HuH-7 (cell line): Measurements from ENCODE around the gene SUN1.

Experiments used
- DNase-seq: peaks from one replicate; pipeline ENCODE4 v3.0.0; 2011; ENCODE audit warnings: low spot score

Gene SUN1

DNA sequence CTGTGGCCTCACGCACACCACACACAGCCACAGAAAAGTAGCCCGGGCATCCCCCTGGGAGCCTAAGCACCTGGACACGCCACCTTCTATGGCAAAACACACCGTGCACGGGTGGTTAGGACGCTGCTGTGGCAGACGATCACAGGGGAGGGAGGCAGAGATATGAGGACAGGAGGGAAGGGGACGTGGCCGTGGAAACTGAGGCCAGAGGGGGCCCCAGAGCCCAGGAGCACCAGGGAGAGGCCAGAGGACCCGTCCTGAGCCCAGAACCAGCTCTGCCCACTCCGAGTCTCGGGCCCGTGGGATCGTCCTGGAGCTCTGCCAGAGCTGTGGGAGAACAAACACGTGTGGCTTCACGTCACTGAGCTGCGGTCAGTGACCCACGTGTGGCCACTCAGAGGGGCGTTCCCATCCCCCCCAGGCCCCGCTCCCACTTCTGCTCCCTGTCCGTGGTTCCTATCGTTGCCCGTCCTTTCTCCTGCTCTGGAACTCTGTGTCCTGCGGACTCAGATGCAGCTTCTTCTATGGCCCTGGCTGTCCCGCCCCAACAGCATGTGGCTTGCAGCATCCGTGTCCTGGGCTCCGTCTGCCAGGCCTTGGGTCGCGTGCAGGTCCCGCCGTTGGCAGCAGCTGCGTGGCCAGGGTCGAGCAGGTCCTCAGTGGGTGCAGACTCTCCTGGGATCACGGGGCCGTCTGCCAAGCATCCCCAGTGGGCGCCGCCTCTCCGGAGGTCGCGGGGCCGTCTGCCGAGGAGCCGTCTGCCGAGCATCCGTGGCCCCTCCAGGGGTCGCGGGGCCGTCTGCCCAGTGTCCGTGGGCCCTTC is 75.1 kb downstream of the SUN1 start:
- no peak for DNase-seq

DNA sequence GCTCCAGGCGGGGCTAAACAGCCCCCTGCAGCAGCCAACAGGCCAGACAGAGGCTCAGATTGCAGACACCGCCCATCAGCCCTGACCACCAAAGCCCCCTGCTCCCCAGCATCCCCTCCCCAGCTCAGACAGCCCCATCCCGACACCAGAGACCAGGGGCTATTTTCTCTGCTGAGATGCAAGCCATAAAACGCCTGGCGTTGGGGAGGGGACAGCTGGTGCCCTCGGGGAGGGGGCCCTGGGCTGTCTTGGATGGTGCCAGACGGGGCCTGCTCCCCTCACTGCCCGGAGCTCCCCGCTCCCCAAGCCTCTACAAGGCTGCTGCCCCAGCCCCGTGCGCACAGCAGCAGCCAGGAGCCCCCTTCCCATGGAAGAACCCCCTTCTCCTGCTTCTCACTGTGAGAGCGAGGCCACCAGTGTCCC is 75.9 kb downstream of the SUN1 start:
- DNase-seq, result no peak

DNA sequence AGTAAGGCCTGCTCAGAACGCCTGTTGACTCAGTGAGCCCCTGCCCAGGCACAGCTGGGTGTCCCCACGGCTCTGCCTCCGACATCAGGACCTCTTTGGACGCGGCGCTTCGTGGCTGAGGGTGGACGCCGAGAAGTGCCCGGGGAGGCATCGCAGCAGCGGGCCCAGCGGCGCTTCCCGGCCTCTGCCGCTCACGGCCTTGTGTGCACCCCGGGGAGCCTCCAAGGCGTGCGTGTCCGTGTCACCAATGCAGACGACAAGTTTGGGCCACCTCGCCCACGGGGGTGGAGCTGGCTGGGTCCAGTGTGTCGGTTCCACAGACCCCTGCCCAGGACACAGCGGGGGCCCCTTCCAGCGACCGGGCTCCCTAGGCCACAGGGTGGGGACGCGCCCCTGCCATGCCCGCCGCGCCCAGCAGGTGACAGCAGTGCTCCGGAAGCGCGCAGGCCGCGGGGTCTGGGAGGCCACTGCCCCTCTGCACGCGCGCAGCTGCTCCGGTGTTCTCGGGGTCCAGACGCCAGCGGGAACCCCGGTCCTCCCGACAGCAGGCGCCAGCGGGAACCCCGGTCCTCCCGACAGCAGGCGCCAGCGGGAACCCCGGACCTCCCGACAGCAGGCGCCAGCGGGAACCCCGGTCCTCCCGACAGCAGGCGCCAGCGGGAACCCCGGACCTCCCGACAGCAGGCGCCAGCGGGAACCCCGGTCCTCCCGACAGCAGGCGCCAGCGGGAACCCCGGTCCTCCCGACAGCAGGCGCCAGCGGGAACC is 76.5 kb downstream of the SUN1 start:
- peak; percentile 98 for DNase-seq

DNA sequence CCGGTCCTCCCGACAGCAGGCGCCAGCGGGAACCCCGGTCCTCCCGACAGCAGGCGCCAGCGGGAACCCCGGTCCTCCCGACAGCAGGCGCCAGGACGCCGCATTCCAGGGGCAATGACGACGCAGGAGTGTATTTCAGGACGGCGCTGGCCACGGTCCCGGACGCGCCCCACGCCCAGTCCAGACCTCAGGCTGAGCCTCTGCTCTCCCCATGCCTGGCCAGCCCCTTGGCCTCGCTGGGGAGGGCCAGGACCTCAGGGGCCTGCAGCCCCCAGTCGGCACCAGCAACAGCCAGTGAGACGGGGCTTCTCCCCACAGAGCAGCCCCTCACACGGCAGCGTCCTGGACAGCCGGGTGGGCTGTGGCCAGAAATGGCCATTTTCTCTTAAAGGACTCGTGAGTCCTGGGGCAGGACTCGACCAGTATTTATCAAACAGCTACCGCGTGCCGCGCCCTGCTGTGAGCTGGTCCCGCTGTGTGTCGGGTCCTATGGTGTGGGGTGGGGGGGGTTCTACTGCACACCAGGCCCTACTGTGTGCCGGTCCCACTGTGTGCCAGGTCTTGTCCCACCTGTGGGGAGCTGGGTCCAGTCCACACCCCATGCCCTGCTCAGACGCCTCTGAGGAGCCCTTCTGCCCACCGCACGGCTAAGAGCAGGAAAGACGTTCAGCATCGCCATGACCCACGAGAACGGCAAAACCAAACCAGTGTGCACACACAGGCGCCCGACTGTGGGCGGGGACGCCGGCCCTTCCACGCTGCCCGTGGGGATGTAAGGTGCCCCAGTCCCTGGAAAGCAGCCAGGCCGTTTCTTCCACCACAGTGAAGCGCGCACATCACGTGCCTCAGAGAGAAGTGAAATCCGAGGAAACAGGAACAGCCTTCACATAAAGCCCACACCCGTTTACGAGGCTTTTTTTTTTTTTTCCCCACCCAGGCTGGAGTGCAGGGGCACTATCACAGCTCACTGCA is 77.4 kb downstream of the SUN1 start:
- DNase-seq, result peak; percentile 79

DNA sequence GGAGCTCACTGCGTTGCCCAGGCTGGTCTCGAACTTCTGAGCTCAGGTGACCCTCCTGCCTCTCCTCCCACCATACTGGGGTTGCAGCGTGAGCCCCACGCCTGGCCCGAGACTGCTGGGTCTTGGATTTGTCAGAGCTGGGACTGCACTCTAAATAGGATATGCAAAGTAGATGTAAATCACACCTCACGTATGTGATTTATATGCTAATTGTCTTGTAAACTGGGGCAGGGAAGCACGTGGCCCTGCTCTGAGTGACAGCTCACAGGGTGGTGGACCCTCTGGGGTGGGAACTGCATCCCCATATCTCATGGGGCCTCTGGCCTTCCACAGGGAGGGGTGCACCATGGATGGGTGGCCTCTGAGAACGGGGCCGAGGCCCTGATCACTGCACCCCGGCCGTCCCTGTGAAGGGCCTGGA is 78.2 kb downstream of the SUN1 start:
- no peak for DNase-seq

DNA sequence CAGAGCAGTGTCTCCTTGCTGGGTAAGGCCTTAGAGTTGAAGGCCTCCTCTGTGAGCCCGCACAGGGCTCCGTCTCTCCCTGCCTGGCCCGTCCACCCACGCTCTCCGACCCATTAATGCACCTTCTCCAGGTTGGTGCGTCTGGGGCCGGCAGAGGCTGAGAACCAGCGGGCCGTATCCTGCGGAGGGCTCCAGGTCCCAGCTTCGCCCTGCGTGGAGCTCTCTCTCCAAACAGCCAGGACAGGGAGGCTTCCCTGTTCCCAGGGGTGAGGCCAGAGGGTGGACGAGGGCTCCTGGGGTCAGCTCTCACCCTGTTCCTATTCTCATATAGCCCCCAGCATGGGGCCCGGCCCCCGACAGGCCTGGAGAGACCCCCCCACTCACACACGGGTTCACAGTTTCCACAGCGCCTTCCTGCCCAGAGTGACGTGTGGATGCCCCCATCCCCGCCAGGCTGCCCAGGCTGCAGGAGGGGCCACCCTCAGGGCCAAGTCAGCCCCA is 78.7 kb downstream of the SUN1 start:
- DNase-seq, result no peak

DNA sequence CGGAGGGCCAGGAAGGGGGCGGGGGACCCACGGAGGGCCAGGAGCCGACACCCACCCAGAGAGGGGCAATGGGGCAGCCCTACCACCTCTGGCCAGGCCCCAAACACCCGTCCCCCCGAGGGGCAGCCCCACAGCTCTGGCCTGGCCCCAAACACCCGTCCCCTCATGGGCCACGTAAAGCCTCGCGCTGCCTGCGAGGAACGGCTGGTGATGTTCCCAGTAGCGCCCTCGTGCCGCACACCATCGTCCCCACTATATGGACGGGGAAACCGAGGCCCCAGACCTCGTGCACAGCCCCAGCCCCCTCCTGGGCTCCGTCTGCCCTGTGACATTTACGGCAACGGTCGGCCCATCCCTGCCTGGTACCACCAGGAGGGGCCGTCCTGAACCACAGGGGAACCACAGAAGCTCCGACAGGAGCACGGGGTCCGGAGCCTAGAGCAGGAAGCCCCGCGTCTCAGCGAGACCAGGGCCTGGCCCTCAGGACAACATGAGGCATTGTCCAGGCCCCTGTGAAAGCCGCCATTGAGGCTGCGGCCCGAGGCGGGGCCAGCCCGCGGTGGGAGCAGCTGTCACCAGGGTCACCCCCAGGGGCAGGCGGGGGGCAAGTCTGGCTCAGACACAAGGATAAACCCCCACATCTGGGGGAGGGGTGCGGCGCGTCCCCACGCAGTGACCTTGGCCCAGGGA is 79.7 kb downstream of the SUN1 start:
- no peak for DNase-seq

DNA sequence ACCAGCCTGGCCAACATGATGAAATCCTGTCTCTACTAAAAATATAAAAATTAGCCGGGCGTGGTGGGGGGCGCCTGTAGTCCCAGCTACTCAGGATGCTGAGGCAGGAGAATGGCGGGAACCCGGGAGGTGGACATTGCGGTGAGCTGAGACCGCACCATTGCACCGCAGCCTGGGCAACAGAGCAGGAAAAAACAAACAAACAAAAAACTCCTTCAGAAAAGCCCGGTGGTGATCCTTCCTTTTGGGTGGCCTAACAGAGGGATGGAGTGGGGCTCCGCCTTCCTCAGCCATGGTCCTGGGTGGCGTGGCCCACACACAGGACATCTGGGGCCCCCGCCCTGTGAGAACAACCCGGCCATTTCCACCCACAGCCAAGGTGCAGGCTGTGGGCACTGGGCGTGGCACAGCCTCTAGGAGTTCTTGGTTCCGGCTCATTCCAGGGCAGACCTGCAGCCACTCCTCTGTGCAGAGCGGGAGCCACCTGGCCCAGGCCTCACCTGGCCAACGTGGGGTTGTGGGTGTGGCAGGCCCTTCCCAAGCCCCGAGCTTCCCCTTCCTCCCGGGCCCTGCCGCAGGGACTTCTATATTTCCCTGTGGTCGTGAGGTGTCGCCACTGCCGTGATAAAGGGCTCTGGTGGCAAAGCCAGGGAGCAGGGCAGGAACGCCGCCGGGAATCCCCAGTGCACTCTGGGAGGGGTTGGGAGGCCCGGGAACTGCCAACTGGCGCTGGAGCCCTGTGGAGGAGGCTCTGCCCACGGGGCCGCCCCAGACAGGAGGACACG is 81.7 kb downstream of the SUN1 start:
- DNase-seq, result no peak

DNA sequence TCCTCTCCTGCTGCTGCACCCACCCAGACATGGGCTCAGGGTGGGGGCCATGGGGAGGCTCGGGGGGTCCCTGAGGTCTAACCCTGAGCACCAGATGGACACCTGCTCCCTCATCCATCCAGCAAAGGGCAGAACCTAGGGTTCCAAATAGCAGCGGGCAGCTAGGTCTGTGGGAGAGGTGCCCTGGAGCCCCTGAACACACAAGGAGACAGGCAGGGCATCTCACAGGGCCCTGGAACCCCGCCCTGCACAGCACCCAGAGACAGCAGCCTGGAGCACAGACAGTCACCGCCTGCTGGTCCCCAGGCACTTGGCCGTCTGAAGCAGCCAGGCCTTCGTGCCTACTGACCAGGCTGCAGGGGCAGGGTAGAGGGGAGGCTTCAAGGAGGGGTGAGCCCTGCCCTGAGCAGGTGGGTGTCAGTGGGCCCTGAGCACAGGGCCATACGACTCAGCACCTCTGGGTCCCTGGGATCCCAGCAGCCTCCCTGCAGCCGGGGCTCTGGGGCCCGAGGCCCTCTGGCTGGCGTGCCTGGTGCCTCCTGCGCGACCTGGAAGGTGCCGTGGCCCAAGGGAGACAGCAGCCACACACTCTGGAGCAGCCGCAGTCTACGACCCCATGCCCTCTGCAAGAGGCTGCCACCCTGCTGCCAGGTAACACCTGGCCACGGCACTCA is 82.4 kb downstream of the SUN1 start:
- no peak for DNase-seq

DNA sequence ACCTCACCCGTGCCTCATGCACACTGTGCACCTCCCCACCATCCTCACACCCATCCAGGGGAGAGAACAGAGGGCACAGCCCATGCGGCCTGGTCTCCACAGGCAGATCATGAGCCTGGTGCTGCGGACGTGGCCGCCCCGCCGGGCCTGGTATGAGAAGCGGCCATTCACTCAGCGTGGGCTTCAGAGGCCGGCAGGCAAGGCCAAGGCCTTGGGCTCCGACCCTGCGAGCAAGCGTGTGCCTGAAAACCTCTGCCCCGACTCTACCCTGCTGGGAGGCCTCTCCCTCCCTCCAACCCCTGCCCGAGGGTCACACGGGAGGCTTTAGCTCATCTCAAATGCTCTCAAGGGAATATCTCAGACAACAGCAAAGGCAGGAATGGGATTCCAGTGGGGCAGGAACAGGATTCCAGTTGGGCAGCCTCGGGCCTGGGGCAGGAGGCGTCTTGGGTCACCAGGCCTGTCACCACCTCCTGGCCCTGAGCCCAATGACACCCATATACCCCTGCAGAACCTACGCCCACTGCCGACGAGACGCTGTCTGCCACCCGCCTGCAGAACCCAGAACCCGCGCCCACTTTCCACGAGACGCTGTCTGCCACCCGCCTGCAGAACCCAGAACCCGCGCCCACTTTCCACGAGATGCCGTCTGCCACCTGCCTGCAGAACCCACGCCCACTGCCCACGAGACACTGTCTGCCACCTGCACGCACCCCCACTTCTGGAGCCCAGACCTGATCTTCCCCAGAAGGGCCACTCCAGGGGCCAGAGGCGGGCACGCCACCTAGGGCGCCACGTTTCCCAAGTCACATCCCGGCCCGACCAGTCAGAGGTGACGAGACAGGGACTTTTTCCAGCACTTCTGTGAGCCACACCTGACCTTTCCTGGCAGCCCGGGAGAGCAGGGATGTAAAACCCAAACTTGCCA is 83.3 kb downstream of the SUN1 start:
- no peak for DNase-seq

DNA sequence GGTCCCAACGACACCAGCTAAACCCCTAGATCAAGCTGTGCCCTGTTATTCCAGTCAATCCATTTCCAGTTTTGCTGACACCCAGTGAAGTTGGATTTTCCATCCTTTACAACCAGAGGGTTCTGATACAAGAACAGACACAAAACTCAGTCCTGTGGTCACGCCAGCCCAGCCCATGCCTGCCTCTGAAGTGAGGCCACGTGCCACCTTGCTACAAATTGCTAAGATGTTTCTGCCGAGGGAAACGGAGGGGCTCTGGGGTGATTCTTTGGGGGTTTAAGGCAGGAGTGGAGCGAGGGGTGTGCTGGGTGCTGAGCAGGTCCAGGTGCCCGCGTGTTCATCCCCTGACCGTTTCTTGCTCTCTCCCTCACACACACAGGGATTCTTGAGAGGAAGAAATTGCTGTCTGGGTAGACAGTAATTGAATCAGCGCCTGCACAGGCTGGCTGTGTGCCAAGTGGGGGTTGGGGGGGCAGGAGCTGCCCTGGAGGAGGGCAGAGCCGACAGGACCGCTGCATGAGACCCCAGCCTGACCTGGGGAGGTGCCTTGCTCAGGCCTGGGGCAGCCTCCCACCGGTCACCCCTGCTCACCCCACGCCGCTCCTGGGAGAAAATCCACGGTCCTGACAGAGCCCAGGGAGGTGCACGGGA is 84.1 kb downstream of the SUN1 start:
- no peak for DNase-seq

DNA sequence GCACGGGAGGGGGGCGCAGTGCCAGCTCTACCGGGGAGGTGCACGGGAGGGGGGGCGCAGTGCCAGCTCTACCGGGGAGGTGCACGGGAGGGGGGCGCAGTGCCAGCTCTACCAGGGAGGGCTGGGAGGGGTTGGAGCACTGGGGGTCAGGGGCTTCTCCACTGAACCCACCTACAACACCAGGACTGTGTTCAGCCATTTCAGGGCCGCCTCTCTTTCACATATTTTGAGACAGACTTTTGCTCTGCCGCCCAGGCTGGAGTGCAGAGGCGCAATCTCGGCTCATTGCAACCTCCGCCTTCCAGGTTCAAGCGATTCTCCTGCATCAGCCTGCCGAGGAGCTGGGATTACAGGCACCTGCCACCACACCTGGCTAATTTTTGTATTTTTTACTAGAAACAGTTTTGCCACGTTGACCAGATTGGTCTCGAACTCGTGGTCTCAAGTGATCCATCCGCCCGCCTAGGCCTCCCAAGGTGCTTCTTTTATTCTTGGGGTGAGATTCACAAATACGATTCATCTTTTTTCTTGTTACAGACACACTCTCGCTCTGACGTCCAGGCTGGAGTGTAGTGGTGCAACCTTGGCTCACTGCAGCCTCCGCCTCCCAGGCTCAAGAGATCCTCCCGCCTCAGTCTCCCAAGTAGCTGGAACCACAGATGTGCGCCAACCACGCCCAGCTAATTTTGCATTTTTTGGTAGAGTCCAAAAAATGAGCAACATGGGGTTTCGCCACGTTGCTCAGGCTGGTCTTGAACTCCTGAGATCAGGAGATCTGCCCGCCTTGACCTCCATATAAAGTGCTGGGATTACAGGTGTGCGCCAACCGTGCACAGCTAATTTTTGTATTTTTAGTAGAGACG is 85.2 kb downstream of the SUN1 start:
- DNase-seq, result no peak

DNA sequence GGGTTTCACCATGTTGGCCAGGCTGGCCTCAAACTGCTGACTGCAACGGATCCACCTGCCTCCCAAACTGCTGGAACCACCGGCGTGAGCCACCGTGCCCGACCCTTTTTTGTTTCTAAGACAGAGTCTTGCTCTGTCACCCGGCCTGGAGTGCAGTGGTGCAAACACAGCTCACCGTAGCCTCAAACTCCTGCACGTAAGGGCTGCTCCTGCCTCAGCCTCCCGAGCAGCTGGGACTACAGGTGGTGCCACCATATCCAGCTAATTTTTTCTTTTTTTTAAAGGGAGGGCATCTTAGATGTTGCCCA is 85.8 kb downstream of the SUN1 start:
- DNase-seq, result no peak

DNA sequence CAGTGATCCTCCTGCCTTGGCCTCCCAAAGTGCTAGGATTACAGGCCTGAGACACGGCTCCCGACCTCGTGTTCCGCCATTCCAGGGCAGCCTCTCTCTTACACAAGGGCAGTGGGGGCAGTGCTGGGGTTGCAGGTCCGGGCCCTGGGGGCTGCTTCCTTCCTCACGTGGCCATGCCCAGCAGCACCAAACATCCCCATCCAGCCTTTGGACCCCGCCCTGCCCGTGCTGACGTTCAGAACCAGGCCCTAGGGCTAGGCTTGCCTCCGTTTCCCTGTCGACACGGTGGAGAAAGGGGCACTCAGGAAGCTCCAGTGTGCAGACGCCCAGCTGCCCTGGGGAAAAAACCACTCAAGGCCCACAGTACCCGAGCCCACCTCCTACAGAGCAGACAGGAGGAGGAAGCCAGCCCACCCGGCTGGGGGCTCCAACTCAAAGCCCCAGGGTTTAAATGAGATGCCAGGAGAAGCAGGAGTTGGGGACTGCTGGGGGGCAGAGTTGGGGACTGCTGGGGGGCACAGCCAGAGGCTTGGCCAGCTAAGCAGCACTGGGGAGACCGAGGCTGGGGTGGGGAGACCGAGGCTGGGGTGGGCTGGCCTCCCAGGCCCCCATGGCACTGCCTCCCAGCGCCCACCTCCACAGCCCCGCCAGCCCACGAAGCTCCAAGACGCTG is 86.3 kb downstream of the SUN1 start:
- no peak for DNase-seq

DNA sequence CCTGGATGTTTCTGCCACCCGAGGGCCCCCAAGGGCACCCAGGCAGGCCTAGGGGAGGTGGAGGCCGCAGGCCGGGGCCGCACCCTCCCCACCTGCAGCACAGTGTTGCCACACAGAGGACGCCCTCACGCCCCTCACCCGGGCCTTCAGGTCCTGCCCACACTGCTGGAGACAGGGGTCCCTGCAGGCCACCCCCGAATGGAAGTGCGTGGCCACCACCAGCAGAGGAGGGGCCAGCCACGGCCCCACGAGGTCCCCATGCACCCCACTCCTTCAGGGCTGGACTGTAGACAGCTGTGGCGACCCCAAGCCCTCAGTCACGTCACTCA is 86.8 kb downstream of the SUN1 start:
- DNase-seq, result no peak

DNA sequence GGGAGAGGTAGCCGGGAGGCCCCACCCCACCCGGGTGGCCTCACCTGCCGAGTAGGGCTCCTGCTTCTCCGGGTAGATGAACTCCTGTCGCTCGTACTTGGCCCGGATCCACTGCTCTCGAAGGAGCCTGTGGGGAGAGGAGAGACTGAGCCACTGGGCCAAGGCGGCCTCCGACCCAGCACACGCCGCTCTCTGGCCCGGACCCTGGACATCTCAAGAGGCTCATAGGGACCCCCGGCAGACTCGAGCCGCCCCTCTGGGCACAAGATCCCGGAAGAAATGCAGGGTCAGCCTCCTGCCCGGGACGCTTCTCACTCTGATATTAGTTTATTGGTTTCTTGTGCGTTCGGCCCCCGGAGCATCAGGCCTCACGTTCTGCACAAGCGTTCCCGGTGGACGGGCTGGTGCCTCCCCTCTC is 87.7 kb downstream of the SUN1 start:
- no peak for DNase-seq
